T-helper 1 cell treated with Interleukin-12 subunit alpha and Interleukin-12 subunit beta and Interleukin-4 antibody, amounts not matched to agents 30 ng/mL and 1 ng/mL, for 36 hours (primary cell): ENCODE data around the gene PTGER2. TPM values are rescaled to one million over a fixed set of nuclear protein-coding genes. Genes with fewer than 3 reads are reported as not detected.

Source experiments
- intact Hi-C: fragments of 100-400 bp; cut with micrococcal nuclease; formaldehyde crosslinking; loops from one replicate; pipeline ENCODE4 v1.15.1; 2024
- total RNA-seq: library from RNA; stranded (reverse); gene quantifications from 2 replicates; pipeline ENCODE4 v1.2.3, GENCODE V29; 2022

The PTGER2 gene
- total RNA-seq, 1 donor from 2014 or later, result 140 TPM

GRCh38 chr14:52365071-52365470, 51.0 kb downstream of the PTGER2 start:
- intact Hi-C loops, result no loop called here

- intact Hi-C loops, result no loop called here
Measured at GRCh38 chr14:52366796-52367315, 52.7 kb downstream of the PTGER2 start.

- intact Hi-C loops, result no loop called here
Measured at GRCh38 chr14:52369305-52369801, 55.2 kb downstream of the PTGER2 start.

GRCh38 chr14:52370406-52370935, 56.4 kb downstream of the PTGER2 start:
- intact Hi-C loops, result no loop called here

GRCh38 chr14:52377940-52378339, 63.8 kb downstream of the PTGER2 start:
- intact Hi-C loops, result no loop called here

Other genes starting within 250 kb of the PTGER2 start
- gene NID2, start 245.3 kb upstream of the PTGER2 start, total RNA-seq, result 0.61 and 1.4 TPM in 2 replicates
- 0.56 TPM in 2 replicates for gene PTGDR, start 46.6 kb upstream of the PTGER2 start, total RNA-seq
- 9.5 and 10.2 TPM in 2 replicates for gene TXNDC16, start 238.2 kb downstream of the PTGER2 start, total RNA-seq
- gene GPR137C, start 238.5 kb downstream of the PTGER2 start, total RNA-seq, result 0.32 and 0.47 TPM in 2 replicates